Smooth muscle cell (in vitro differentiated cells): ENCODE data around the gene GATA3. TPM values are rescaled to one million over a fixed set of nuclear protein-coding genes. Genes with fewer than 3 reads are reported as not detected.

Source experiments
- DNase-seq: peaks from one replicate; lab custom pipeline; 2025; ENCODE audit not compliant: unreplicated experiment; lab: John Stamatoyannopoulos, UW
- H2AFZ ChIP-seq: fragments of 200-600 bp; sonication (generic); 2 replicates; pipeline ENCODE4 v1.6.0; 2016; ENCODE audit warnings: antibody characterized with exemption, low read depth, mild to moderate bottlenecking
- H3F3A ChIP-seq: fragments of 200-600 bp; sonication (generic); 2 replicates; pipeline ENCODE4 v1.6.0; 2017; ENCODE audit warnings: antibody characterized with exemption, low read depth
- H3K27ac ChIP-seq: fragments of 200-600 bp; sonication (generic); 2 replicates; pipeline ENCODE4 v1.5.1; 2016; ENCODE audit warnings: low read depth, mild to moderate bottlenecking
- H3K27me3 ChIP-seq: fragments of 200-600 bp; sonication (generic); 2 replicates; pipeline ENCODE4 v1.6.1; 2016; ENCODE audit warnings: low read depth, mild to moderate bottlenecking
- H3K36me3 ChIP-seq: fragments of 200-600 bp; sonication (generic); 2 replicates; pipeline ENCODE4 v1.5.1; 2016; ENCODE audit warnings: low read depth
- H3K4me1 ChIP-seq: fragments of 200-600 bp; sonication (generic); 2 replicates; pipeline ENCODE4 v1.5.1; 2016; ENCODE audit warnings: low read depth
- H3K4me2 ChIP-seq: fragments of 200-600 bp; sonication (generic); 2 replicates; pipeline ENCODE4 v1.6.0; 2016; ENCODE audit warnings: mild to moderate bottlenecking
- H3K4me3 ChIP-seq: fragments of 200-600 bp; sonication (generic); 2 replicates; pipeline ENCODE4 v1.5.1; 2016; ENCODE audit warnings: mild to moderate bottlenecking
- H3K79me2 ChIP-seq: fragments of 200-600 bp; sonication (generic); 2 replicates; pipeline ENCODE4 v1.6.0; 2016; ENCODE audit warnings: low read depth, mild to moderate bottlenecking
- H3K9ac ChIP-seq: fragments of 200-600 bp; sonication (generic); 2 replicates; pipeline ENCODE4 v1.6.0; 2016; ENCODE audit warnings: low read depth
- H3K9me3 ChIP-seq: fragments of 200-600 bp; sonication (generic); replicated peaks from 2 replicates; pipeline ENCODE4 v1.5.1; 2016; ENCODE audit warnings: low read depth
- H4K20me1 ChIP-seq: fragments of 200-600 bp; sonication (generic); 2 replicates; pipeline ENCODE4 v1.6.0; 2016; ENCODE audit warnings: low read depth
- WGBS: methylation state at CpG from one replicate; pipeline ENCODE4 v1.1.7; 2016; ENCODE audit warnings: low lambda C conversion rate; 5-methylcytosine and 5-hydroxymethylcytosine counted together
- polyA plus RNA-seq: library from polyadenylated mRNA; unstranded; fragments of >200 nt; fragmentation: Nextera tagmentation; extraction: Ambion mirVana; gene quantifications from 2 replicates; pipeline ENCODE4 v1.2.1, GENCODE V29; 2016
- total RNA-seq: library from RNA; depleted of rRNA; stranded (reverse); fragments of >200 nt; gene quantifications from 2 replicates; pipeline ENCODE4 v1.2.3, GENCODE V29; 2014
- TF ChIP-seq, protein P1 (sequence below): fragments of 200-600 bp; sonication (generic); IDR thresholded peaks from 2 replicates; pipeline ENCODE4 v1.5.1; 2017; ENCODE audit warnings: borderline replicate concordance, mild to moderate bottlenecking, antibody characterized with exemption; ENCODE audit not compliant: insufficient read depth, poor library complexity, severe bottlenecking

GATA3 gene
- total and polyA plus RNA-seq, 2 experiments from 2014 or later = 5.2 to 6.9 TPM

DNA sequence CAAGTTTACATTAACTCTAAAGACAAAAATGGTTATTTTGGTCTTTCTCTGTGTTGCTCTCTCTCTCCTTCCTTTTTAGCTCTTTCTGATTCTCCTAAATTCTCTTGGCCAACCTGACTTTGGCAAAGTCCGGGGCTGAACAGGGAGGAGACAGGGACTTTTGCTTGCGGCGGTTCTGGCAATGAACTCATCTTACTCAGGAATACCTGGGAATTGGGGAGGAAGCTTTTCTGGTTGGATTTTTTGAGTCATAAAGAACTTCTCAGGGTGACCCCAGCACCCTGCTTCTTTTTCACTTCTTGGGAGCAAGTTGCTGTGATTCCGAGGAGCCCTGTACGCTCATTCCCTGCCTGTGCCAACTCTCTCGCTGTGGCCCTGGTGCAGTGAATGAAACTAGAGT lies 16.0 kb downstream of the GATA3 start:
- H3K4me1 ChIP-seq = peaks cover 7% of the 10 kb centered on the region
- peaks cover 6% of the 10 kb centered on the region for H3K79me2 ChIP-seq
- H3K27me3 ChIP-seq = no peaks in the 10 kb centered on the region
- no peak overlapping the region for H3K4me2 ChIP-seq
- peaks cover 10% of the 10 kb centered on the region for H3F3A ChIP-seq
- DNase-seq = no peak
- TF ChIP-seq, protein P1, sequence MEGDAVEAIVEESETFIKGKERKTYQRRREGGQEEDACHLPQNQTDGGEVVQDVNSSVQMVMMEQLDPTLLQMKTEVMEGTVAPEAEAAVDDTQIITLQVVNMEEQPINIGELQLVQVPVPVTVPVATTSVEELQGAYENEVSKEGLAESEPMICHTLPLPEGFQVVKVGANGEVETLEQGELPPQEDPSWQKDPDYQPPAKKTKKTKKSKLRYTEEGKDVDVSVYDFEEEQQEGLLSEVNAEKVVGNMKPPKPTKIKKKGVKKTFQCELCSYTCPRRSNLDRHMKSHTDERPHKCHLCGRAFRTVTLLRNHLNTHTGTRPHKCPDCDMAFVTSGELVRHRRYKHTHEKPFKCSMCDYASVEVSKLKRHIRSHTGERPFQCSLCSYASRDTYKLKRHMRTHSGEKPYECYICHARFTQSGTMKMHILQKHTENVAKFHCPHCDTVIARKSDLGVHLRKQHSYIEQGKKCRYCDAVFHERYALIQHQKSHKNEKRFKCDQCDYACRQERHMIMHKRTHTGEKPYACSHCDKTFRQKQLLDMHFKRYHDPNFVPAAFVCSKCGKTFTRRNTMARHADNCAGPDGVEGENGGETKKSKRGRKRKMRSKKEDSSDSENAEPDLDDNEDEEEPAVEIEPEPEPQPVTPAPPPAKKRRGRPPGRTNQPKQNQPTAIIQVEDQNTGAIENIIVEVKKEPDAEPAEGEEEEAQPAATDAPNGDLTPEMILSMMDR = no peak
- no peaks in the 10 kb centered on the region for H3K36me3 ChIP-seq
- H3K9ac ChIP-seq = no peak overlapping the region
- H3K4me3 ChIP-seq = no peak overlapping the region
- H4K20me1 ChIP-seq = no peaks in the 10 kb centered on the region
- WGBS = 96% methylated on average over 6 of the region's 6 CpGs
- H3K9me3 ChIP-seq = no peaks in the 10 kb centered on the region
- H3K27ac ChIP-seq = peak overlapping the region; percentile 55
- no peak overlapping the region for H2AFZ ChIP-seq

DNA sequence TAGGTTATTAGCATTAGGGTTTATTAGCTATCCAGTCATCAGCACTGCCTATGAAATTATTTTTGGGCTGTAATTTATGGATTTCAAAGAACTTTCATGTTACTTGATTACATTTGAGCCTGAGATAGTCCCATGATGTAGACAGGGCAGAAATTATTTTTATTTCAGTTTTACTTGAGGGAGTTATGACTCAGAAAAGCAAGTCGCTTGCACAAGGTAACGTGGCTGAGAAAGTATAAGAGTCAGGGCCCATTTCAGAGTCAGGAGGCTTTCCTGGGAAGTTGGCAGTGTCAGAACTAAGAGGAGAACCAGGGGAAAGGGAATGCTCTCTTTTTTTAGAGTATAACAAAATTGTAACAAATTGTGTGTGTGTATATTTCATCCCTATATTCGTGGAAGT lies 16.5 kb downstream of the GATA3 start:
- Histone ChIP-seq H3K27me3 (no peaks in the 10 kb centered on the region), H3K36me3 (no peaks in the 10 kb centered on the region), H4K20me1 (no peaks in the 10 kb centered on the region), H3K27ac (peak overlapping the region; percentile 17), H3K4me2 (no peak overlapping the region), H3K79me2 (peaks cover 6% of the 10 kb centered on the region), H3F3A (peaks cover 10% of the 10 kb centered on the region), H3K9ac (no peak overlapping the region), H3K4me1 (peaks cover 4% of the 10 kb centered on the region), H2AFZ (no peak overlapping the region), H3K9me3 (no peaks in the 10 kb centered on the region), H3K4me3 (no peak overlapping the region)
- TF ChIP-seq, protein P1 = no peak
- 76% methylated on average over 3 of the region's 3 CpGs for whole genome bisulfite sequencing
- no peak for DNase-seq

DNA sequence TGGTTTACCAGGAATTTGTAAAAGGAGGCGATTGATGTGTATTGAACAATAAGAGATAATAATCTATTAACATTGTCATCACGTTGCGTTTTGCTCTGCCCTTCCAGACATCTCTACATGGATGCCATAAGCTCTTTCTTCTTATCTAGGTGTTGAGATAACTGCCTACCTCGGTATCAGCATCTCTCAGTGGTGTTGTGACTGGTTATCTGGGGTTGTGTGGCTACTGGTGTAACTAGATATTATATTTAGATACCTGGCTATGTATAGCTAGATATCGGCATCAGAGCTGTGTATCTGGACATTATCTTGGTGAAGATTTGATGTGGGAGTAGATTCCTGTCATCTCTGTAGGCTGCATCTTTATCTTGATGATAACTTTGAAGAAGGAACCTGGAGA lies 17.2 kb downstream of the GATA3 start:
- Histone ChIP-seq H2AFZ (no peak overlapping the region), H3K27me3 (no peaks in the 10 kb centered on the region), H3K9ac (no peak overlapping the region), H3F3A (peaks cover 10% of the 10 kb centered on the region), H3K79me2 (peaks cover 6% of the 10 kb centered on the region), H3K4me2 (no peak overlapping the region), H3K4me1 (peaks cover 4% of the 10 kb centered on the region), H3K36me3 (no peaks in the 10 kb centered on the region), H3K9me3 (no peaks in the 10 kb centered on the region), H4K20me1 (no peaks in the 10 kb centered on the region), H3K4me3 (no peak overlapping the region), H3K27ac (no peak overlapping the region)
- TF ChIP-seq, protein P1 = no peak
- WGBS = 89% methylated on average over 5 of the region's 5 CpGs
- DNase-seq = no peak

DNA sequence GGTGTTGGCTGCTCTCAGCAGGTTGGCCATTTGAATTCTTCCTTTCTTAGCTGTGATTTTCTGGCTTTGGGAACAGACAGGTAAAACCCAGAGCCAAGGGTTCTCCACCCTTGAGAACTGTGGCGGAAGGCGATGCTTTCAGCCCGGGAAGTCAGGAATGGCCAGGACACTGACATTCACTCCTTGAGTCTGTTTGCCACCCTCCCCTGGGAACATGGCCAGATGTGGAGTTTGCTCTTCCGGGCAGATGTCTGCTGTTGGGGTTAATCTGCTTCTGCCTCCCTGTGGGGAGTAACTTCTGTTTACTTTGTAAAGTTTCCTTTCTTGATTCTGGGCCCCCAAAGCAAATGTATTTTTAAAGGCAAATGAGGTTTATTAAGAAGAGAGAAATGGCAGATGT lies 17.7 kb downstream of the GATA3 start:
- peaks cover under 1% of the 10 kb centered on the region for H3K79me2 ChIP-seq

More for the DNA sequence above, 17.7 kb downstream of the GATA3 start:
- H3K4me3 ChIP-seq = no peak overlapping the region
- TF ChIP-seq, protein P1 = no peak
- no peak overlapping the region for H2AFZ ChIP-seq
- peaks cover 4% of the 10 kb centered on the region for H3K4me1 ChIP-seq
- no peak for DNase-seq
- H3F3A ChIP-seq = peaks cover 10% of the 10 kb centered on the region
- no peak overlapping the region for H3K9ac ChIP-seq
- no peaks in the 10 kb centered on the region for H4K20me1 ChIP-seq
- no peak overlapping the region for H3K27ac ChIP-seq
- WGBS = 86% methylated on average over 4 of the region's 4 CpGs
- no peaks in the 10 kb centered on the region for H3K9me3 ChIP-seq
- no peak overlapping the region for H3K4me2 ChIP-seq
- H3K27me3 ChIP-seq = no peaks in the 10 kb centered on the region
- H3K36me3 ChIP-seq = no peaks in the 10 kb centered on the region
